GM18868 (cell line): ENCODE measurements around the gene MLKL.
"Not testable (repeated sequence)": the region's sequence is repeated elsewhere in the genome, so short reads cannot be mapped to it uniquely, and the experiment has no call there.

Experiments
- ATAC-seq: cut with Tn5 transposase; IDR thresholded peaks from one replicate; pipeline ENCODE4 v1.9.1; 2021; ENCODE audit warnings: mild to moderate bottlenecking, moderate library complexity; ENCODE audit not compliant: unreplicated experiment

Gene MLKL

GRCh38 chr16:74732707-74733350, 32.2 kb upstream of the MLKL start:
- no peak for ATAC-seq

DNA sequence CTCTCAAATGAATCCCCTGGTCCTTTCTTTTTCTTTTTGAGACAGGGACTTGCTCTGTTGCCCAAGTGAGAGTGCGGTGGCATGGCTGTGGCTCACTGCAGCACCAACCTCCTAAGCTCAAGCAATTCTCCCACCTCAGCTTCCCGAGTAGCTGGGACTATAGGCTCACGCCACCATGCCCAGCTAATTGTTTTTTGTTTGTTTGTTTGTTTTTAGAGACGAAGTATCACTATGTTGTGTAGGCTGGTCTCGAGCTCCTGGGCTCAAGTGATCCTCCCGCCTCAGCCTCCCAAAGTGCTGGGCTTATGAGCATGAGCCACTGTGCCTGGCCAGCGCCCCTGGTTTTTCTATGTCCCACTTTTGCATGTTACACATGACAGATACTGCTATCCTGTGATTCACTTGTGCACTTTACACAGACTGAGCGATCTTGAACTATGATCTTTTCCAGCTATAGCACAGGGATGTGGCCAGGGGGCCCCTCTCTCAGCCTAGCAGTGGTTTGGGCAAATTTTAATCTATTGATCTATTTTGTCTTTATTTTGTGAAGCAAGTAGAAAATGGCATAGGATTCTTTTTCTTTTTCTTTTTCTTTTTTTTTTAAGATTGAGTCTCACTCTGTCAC, 31.3 kb upstream of the MLKL start:
- ATAC-seq, result no peak

DNA sequence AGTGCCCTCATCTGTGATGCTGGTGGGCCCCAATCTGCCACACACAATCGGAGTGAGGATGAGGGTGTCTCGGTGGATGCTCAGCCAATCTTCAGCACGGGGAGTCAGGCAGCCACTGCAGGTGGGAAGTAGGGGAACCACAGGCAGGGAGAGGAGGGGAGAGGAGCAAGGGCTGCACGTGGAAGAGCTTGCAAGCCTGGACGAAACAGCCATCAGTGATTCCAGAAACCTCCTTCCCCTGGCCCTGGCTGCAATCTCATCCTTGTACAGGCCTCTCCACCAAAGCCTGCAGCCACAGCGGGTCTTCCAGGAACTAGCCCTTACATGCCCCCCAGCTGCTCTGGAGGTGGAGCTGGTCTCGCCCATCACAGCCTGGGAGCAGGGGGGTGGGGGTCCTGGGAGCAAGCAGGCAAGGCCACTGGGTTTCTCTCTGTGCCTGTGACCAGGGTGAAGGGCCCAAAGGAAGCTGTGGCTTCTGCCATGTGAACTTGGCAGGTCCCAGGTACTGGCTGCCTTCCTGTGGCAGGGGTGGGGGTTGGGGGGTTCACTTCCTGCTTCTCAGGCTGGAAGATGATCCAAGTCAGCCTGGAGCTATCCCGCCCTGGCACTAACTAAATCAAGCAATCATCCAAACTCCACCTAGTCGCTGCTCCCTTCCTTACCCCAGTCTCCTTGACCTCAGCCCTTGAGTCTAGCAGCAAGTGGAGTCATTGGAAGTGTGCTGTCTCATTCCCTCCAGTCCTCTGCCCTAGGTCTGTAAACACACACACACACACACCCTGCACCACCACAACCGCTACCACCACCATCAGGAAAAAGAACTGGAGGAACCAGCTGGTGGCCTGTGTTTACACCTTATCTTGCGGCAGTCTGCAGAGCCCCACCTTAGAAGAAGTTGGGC, 29.4 kb upstream of the MLKL start:
- no peak for ATAC-seq

GRCh38 chr16:74727903-74728302, 27.2 kb upstream of the MLKL start:
- no peak for ATAC-seq

DNA sequence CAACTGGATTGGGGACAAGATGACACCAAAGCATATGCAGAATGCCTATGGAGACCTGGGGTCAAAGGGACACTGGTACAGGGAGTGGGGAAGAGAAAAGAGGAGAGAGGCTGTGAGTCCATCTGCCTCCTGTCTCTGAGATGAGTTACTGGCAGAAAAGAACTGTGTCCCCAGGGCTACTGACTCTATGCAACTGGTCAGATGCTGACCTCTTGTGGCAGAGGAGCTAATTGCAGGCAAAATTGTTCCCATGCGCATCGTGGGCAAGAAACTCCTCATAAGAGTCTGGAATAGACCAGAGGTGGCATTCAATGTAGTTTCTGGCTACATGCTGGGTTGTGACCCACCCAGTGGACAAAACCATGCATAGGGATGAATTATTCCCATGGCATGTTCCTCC, 26.1 kb upstream of the MLKL start:
- no peak for ATAC-seq

DNA sequence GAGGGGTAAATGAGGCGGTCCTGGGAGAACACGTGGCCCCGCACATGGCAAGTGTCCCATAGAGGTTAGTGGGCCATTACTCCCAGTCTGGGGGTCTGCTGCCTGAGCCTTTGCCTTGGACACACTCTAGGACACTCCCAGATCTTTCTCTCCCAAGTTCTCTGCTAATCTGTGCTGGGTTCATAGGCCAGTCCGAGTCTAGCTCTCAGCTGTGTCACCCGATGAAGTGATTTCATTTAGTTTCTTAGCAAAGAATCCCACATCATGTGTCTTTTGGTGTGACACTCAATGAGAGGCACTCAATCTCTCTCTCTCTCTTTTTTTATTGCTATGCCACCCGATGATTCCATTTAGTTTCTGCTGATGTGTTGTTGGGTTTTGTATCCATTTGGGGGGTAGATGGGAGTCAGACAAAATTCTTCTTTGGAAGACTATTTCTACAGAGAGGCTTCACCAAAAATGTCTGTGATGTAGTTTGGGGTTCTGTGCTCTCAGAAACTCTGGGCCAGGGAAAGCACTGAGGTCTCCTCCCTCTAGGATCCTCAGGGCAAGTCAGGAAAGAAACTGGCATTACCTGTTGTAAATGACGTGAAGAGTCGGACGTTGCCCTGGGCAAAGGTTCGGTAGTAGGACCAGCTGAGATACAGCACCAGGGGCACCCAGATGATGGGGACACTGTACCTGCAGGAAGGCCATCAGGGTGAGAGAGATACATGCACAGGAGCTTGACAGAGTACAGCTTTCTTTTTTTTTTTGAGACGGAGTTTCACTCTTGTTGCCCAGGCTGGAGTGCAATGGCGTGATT, 25.2 kb upstream of the MLKL start:
- ATAC-seq, result no peak

- no peak for ATAC-seq
These were observed 24.3 kb upstream of the MLKL start for GRCh38 chr16:74724820-74725549.

DNA sequence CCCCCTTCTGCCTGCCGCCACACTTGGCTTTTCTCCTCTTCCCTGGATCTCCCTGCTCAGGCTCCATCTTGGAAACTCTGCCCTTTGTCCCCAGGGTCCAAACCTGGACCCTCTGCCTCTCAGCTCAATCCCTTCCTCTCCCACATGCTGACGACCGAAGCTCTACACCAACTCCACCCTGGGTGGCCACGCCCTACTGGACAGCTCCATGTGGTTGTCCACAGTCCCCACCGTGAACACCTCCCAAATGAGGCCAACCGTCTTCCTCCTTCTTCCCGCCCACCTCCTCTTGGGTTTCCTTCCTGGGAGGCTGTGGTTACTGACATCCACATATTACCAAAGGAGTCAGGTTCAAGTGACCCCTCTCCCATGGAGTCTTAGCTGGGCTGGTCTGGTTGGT, 22.6 kb upstream of the MLKL start:
- ATAC-seq, result no peak

- not testable (repeated sequence) for ATAC-seq
These were observed 21.5 kb upstream of the MLKL start for GRCh38 chr16:74722156-74722555.

- no peak for ATAC-seq
These were observed 21.1 kb upstream of the MLKL start for GRCh38 chr16:74721716-74722115.

DNA sequence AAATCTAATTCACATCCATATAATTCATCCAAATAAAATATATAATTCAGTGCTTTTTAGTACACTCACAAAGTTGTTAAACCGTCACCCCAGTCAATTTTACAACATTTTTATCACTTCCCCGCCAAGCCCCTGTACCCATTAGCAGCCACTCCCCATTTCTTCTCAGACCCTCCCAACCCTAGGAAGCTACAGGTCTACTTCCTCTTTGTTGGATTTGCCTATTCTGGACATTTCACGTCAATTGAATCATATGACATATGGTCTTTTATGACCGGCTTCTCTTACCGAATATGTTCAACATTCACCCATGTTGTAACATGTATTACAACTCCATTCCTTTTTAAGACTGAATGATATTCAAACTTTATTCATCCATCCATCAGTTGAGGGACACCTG, 19.9 kb upstream of the MLKL start:
- ATAC-seq, result no peak

DNA sequence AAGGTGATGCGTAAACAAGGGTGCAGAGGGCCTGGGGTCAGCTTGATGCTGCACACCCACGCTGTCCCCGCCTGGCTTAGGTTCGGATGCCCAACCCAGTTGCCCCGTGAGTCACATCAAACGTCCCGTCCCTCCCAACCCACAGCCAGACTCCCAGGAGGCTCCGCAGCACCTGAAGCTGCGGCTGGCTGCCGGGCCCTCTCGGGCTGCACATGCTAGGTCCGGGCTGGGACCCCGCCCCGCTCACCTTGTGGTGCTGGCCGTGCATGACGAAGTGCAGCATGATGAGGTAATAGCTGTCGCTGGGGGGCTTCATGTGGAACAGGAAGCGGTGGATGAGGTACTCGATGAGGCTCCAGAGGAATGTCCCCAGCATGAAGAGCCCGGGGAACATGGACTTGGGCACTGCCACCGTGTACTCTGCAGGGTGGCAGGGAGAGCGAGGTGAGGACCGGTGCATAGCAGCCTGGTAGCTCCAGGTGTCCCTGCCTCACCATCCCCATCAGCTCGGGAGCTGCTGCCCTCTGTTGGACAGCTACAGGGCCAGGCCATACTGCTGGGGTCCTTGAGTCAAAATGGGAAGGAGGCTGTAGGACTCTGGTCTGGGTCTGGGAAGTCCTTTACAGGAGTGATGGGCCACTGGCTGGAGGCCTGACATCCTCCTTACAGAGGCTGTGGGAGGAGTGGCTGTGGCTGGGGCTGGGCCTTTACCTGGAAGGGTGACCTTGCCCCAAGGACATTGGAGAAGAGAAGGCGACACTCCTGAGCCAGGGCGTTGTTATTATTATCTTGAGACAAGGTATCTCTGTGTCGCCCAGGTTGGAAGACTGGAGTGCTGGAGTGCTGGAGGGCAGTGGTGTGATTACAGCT, 18.3 kb upstream of the MLKL start:
- no peak for ATAC-seq

- no peak for ATAC-seq
These were observed 17.5 kb upstream of the MLKL start for GRCh38 chr16:74718140-74718539.

GRCh38 chr16:74717367-74717766, 16.7 kb upstream of the MLKL start:
- ATAC-seq, result no peak

DNA sequence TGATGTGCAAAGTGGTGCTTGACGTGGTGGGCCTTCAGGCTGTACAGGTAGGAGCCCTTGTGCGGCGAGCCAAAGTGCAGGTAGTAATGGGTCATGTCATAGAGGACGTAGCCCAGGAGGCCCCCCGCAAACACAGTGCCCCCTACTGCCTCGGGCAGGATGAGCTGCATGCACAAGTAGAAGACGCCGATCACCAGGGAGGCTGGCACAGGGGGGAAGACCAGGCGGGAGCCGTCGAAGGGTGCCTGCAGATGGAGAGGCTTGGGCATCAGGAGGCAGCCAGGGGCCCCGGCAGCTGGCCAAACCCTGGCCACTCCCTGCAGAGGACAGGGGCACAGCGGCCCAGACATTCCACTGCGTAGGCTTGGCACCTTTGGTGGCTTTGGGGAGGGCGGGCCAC, 15.7 kb upstream of the MLKL start:
- ATAC-seq, result no peak

- no peak for ATAC-seq
These were observed 13.2 kb upstream of the MLKL start for GRCh38 chr16:74713876-74714275.

GRCh38 chr16:74713325-74713724, 12.7 kb upstream of the MLKL start:
- ATAC-seq, result no peak

DNA sequence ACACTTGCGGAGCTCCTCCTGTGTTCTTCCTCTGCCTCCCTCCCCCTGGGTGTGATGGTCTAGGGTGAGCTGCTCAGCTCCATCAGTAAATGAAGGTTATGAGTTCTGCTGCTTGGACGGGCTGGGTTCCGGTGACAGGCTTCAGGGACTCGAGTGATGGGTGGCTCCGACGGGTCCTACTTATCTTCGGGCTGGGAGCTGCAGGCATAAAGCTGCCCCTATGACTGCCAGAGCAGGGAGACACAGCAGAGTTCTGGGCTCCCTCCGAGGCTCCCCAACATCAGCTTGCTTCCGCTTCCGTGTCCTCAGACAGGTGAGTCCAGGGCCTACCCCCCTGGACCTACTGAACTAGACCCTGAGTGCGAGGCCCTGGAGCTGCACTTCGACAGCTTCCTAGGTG, 11.3 kb upstream of the MLKL start:
- ATAC-seq, result no peak

DNA sequence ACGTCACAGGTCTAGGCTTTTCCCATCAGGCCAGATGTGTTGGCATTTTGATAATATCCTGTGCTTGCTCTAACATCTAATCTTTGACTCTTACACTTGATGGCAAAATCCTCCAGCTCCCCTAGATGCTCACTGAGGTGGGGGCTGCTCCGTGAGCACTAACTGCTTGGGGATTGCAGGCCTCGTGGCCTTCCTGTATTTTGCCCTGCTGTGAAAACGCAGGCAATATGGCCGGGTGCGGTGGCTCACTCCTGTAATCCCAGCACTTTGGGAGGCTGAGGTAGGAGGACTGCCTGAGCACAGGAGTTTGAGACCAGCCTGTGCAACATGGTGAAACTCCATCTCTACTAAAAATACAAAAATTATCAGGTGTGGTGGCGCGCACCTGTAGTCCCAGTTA, 9.7 kb upstream of the MLKL start:
- ATAC-seq, result no peak
